Fibroblast of mammary gland (primary cell): ENCODE results near the gene PRKN.

Experiments used
- DNase-seq: peaks from one replicate; pipeline ENCODE4 v3.0.0-alpha.2; 2010; ENCODE audit warnings: low read depth
- H3K4me3 ChIP-seq: 2 replicates; pipeline ENCODE4 v1.5.1; 2011; ENCODE audit warnings: low read depth, mild to moderate bottlenecking, low read length, moderate library complexity; ENCODE audit not compliant: control insufficient read depth
- CTCF ChIP-seq: conservative IDR thresholded peaks from 2 replicates; pipeline ENCODE4 v1.5.1; 2011; ENCODE audit warnings: low read depth, low read length, inconsistent platforms; ENCODE audit not compliant: control insufficient read depth, insufficient read depth

The PRKN gene

DNA sequence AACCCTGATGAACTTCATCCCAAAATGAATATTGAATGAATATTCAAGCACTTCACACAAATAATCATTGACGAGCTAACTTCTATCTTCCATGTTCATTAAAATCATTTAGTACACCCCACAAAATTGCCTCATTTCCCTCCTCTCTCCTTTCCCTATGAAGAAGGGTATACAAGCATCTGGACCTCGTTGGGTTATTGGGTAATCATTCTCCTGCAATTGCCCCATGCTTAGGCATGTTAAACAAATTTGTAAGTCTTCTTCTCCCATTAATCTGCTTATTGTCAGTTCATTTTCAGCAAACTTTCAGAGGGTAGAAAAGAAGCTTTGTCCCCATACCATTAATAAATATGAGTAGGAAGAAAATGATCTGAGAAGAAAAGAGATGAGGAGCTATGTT is 27.6 kb downstream of the PRKN start:
- no peak for TF ChIP-seq CTCF
- peak; percentile 33 for DNase-seq
- H3K4me3 ChIP-seq = no peak overlapping the region

- no peak for DNase-seq
- TF ChIP-seq CTCF = no peak
- H3K4me3 ChIP-seq = no peak overlapping the region
Observed at GRCh38 chr6:162698440-162698839, 29.1 kb downstream of the PRKN start.

- TF ChIP-seq CTCF = no peak
- no peak for DNase-seq
- no peak overlapping the region for H3K4me3 ChIP-seq
Observed at GRCh38 chr6:162697872-162698403, 29.6 kb downstream of the PRKN start.

GRCh38 chr6:162690158-162690557 is 37.4 kb downstream of the PRKN start:
- no peak overlapping the region for H3K4me3 ChIP-seq
- TF ChIP-seq CTCF = no peak
- DNase-seq = no peak

- TF ChIP-seq CTCF = no peak
- no peak overlapping the region for H3K4me3 ChIP-seq
- DNase-seq = no peak
Observed at GRCh38 chr6:162688751-162689345, 38.7 kb downstream of the PRKN start.

DNA sequence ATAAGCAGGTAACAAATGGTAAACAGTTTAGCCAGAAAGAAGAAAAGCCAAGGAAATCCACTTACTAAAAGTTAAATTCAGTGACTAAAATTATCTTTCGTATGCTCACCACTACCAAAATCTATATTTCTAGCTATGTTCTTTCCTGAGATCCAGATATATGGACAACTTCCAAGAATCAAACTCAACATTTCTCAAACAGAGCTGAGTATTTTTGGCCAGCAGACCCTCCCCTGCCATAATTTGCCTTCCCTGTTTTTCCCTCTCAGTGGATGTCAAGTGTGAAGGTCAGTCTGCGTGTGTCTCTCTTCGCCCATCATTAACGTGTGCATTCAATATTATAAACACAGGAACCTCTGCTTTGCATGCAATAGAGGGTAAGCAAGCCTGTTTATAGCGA is 42.0 kb downstream of the PRKN start:
- TF ChIP-seq CTCF = no peak
- no peak overlapping the region for H3K4me3 ChIP-seq
- no peak for DNase-seq

- H3K4me3 ChIP-seq = no peak overlapping the region
- DNase-seq = peak; percentile 56
- TF ChIP-seq CTCF = no peak
Observed at GRCh38 chr6:162684961-162685360, 42.6 kb downstream of the PRKN start.
